Mammary epithelial cell (primary cell): ENCODE measurements around the gene SCYL2.

Experiments used
- CTCF ChIP-seq, 2 donors: IDR thresholded peaks in 1 of 2; conservative IDR thresholded peaks in 1 of 2; 2 replicates each; pipeline ENCODE4 v1.5.1; 2011 to 2012; ENCODE audit warnings: inconsistent platforms in 2 of 2, low read length in 2 of 2, mild to moderate bottlenecking in 2 of 2, control low read depth in 1 of 2, low read depth in 1 of 2; ENCODE audit not compliant: insufficient read depth in 1 of 2; ENCODE audit errors: extremely low read depth in 1 of 2
- EZH2 ChIP-seq: IDR thresholded peaks from 2 replicates; pipeline ENCODE4 v1.6.1; 2012; ENCODE audit warnings: low read length, inconsistent platforms, borderline replicate concordance

DNA sequence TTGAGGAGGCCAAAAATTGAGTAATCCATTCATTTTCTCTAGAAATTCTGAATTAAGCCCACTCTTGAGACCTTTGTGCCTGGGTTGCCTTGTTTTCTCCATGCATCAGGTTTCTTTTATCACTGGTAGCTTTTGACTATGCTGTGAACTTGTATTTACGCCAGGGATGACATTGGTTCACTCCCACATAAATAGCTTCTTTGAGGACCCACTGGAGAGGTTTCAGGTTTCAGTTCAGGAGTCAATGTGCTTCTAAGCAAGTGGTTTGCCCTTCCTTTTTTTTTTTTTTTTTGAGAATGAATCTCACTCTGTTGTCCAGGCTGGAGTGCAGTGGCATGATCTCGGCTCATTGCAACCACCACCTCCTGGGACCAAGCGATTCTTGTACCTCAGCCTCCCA lies 79.7 kb downstream of the SCYL2 start:
- no peak for TF ChIP-seq CTCF (conservative IDR thresholded peaks at IDR 0.05 in 1 of 2, IDR thresholded peaks at IDR 0.05 in 1 of 2; ENCODE audit: extremely low read depth in 1 of 2, insufficient read depth in 1 of 2, low read depth in 1 of 2, low read length in 2 of 2)
- TF ChIP-seq EZH2 = no peak
